ENCODE results near the gene SLC36A2.
"Not testable (repeated sequence)": the region's sequence is repeated elsewhere in the genome, so short reads cannot be mapped to it uniquely, and the experiment has no call there.

Gene SLC36A2

DNA sequence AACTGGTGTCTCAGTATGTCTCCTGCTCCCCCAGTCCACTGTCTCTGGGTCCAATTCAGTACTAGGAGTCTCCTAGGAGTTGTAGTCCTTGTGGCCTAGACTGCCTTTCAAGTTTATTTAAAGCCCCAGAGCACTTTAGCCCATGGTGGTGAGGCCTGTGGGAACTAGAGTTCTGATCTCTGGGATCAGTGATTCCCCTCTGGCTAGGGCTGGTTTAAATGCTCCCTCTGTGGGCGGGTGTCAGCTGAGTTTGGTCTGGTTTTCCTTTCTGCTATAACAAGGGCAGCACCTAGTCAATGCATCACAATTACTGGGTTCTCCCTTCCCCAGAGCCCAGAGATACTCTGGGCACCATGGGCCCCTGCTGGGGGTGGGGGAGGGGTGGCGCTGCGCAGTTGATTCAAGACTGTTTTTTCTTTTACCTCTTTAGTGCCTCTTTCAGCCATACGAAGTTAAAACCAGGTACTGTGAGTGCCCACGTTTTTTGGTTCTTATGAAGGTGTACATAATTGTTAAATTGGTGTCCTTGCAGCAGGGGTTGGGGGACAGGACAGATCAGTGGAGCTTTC, 34.5 kb downstream of the SLC36A2 start:
- peaks cover 2% of the 10 kb centered on the region for H3K4me1 Mint-ChIP-seq
- no peaks in the 10 kb centered on the region for H3K27me3 Mint-ChIP-seq
- peaks cover 1% of the 10 kb centered on the region for H3K36me3 Mint-ChIP-seq (ENCODE audit: low read depth)
- H3K9me3 Mint-ChIP-seq: peaks cover 9% of the 10 kb centered on the region
- ATAC-seq: no peak
- no peak for DNase-seq
- no peak overlapping the region for H3K4me3 Mint-ChIP-seq
- H3K27ac Mint-ChIP-seq: no peak overlapping the region

DNA sequence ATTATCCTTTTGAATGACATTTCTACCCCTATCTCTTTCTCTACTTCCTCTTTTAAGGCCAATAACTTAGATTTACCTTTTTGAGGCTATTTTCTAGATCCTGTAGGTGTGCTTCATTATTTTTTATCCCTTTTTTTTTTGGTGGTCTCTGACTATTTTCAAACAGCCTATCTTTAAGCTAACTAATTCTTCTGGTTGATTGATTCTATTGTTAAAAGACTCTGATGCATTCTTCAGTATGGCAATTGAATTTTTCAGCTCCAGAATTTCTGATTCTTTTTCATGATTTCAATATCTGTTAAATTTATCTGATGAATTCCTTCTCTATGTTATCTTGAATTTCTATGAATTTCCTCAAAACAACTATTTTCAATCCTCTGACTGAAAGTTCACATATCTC, 36.4 kb downstream of the SLC36A2 start:
- Mint-ChIP-seq H3K36me3 (ENCODE audit: low read depth) (peaks cover 1% of the 10 kb centered on the region), H3K9me3 (peaks cover 9% of the 10 kb centered on the region), H3K4me1 (peaks cover 2% of the 10 kb centered on the region), H3K4me3 (no peak overlapping the region), H3K27ac (no peak overlapping the region), H3K27me3 (no peaks in the 10 kb centered on the region)
- DNase-seq: no peak
- no peak for ATAC-seq

GRCh38 chr5:151309821-151310220, 37.5 kb downstream of the SLC36A2 start:
- H3K27ac Mint-ChIP-seq; H3K36me3 Mint-ChIP-seq (ENCODE audit: low read depth); H3K4me3 Mint-ChIP-seq; ATAC-seq; H3K9me3 Mint-ChIP-seq; H3K4me1 Mint-ChIP-seq; H3K27me3 Mint-ChIP-seq; DNase-seq: not testable (repeated sequence)

DNA sequence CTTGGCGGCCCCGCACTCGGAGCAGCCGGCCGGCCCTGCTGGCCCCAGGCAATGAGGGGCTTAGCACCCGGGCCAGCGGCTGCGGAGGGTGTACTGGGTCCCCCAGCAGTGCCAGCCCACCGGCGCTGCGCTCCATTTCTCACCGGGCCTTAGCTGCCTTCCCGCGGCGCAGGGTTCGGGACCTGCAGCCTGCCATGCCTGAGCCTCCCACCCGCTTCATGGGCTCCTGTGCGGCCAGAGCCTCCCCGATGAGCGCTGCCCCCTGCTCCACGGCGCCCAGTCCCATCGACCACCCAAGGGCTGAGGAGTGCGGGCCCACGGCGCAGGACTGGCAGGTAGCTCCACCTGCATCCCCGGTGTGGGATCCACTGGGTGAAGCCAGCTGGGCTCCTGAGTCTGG, 38.1 kb downstream of the SLC36A2 start:
- not testable (repeated sequence) for DNase-seq; H3K4me1 Mint-ChIP-seq; H3K27ac Mint-ChIP-seq; H3K4me3 Mint-ChIP-seq; ATAC-seq; H3K27me3 Mint-ChIP-seq; H3K9me3 Mint-ChIP-seq; H3K36me3 Mint-ChIP-seq (ENCODE audit: low read depth)

DNA sequence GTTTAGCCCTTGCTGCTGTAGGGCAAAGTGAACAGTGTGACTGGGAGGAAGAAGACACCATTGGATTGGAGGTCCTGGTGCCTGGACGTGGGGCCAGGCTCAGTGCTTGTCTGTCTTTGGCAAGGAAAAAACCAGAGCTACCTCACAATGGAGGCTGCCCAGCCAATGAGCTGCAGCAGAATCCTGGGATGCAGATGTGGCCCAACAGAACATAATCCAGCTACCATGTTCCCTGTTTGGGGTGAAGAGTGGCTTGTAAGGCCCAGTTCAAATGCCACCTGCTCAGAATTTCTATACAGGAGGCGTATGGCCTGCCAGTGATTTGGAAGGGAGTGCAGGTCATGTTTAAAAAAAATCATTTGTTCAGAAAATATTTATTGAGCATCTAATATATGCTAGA, 43.7 kb downstream of the SLC36A2 start, which contains the start of gene SLC36A3:
Gene SLC36A3 (minus strand): TSS at position 101 of the 400 bp plus-strand sequence. CDS start 412 bp downstream, outside the sequence.
- H3K27me3 Mint-ChIP-seq: peaks cover 6% of the 10 kb centered on the region
- ATAC-seq (no peak), DNase-seq (no peak)
- H3K36me3 Mint-ChIP-seq (ENCODE audit: low read depth): no peaks in the 10 kb centered on the region
- no peaks in the 10 kb centered on the region for H3K4me1 Mint-ChIP-seq
- H3K27ac Mint-ChIP-seq: no peak within 1 kb of the TSS
- H3K4me3 Mint-ChIP-seq: no peak within 1 kb of the TSS
- no peaks in the 10 kb centered on the region for H3K9me3 Mint-ChIP-seq

DNA sequence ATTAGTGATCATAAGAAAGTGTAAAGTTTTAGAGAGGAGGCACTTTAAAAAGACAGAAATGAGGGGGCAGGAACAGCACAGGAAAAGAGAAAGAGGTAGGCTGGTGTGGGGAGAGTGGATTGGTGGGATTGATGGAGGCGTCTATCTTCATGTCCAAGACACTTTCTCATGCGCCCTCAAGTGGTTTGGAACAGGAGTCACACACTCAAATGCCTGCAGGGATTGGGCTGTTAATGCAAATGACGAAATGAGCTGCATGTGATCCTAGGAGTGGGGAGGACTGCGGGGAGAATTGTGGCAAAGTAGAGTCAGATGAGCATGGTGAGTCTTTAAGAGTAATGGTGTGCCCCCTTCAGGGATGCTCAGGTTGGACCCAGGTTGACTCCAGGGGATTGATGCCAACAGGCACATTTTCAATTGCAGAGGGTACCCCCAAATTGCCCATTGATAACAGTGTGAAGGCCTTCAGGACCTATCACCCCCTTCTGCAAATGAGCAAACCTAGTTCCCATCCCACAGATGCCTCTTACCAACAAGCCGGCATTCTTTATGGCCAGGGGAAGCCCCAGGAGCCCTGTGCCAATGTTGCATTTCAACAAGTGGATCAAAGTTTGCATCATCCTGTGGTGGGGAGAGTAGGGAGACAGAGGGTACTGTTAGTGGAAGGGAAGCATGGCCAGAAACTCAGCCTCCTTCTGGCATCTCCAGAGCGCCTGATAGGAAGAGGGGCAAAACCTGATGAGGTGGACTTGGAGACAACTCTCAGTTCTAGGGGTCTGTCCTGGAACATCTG, 49.1 kb downstream of the SLC36A2 start:
- Mint-ChIP-seq H3K4me1 (no peaks in the 10 kb centered on the region), H3K27ac (no peak overlapping the region), H3K36me3 (ENCODE audit: low read depth) (no peaks in the 10 kb centered on the region), H3K27me3 (peaks cover 6% of the 10 kb centered on the region), H3K4me3 (no peak overlapping the region), H3K9me3 (no peaks in the 10 kb centered on the region)
- DNase-seq (no peak), ATAC-seq (no peak)

GRCh38 chr5:151296974-151297373, 50.4 kb downstream of the SLC36A2 start:
- no peak overlapping the region for H3K27ac Mint-ChIP-seq

DNA sequence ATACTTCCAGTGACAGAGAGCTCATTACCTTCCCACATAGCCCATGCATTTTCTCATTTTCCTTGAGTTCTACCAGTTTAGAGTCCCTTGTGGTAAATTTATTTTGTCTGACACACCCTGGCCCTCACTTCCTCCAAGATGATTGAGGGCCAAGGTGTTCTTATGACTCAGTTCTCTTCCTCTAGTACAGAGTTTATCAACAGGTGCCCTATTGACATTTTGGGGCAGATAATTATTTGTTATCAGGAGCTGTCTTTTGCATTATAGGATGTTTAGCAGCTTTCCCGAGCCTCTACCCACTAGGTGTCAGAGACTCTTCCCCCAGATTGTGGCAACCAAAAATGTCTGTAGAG, 50.9 kb downstream of the SLC36A2 start:
- ATAC-seq (no peak), DNase-seq (no peak)
- H3K4me3 Mint-ChIP-seq: no peak overlapping the region
- peaks cover 3% of the 10 kb centered on the region for H3K27me3 Mint-ChIP-seq
- no peaks in the 10 kb centered on the region for H3K9me3 Mint-ChIP-seq
- H3K27ac Mint-ChIP-seq: no peak overlapping the region
- no peaks in the 10 kb centered on the region for H3K36me3 Mint-ChIP-seq (ENCODE audit: low read depth)
- no peaks in the 10 kb centered on the region for H3K4me1 Mint-ChIP-seq

More at GRCh38 chr5:151296974-151297373, 50.4 kb downstream of the SLC36A2 start:
- ATAC-seq (no peak), DNase-seq (no peak)
- Mint-ChIP-seq H3K27me3 (peaks cover 5% of the 10 kb centered on the region), H3K36me3 (ENCODE audit: low read depth) (no peaks in the 10 kb centered on the region), H3K9me3 (no peaks in the 10 kb centered on the region), H3K4me1 (no peaks in the 10 kb centered on the region), H3K4me3 (no peak overlapping the region)

- ATAC-seq (no peak), DNase-seq (no peak)
- Mint-ChIP-seq H3K4me3 (no peak overlapping the region), H3K9me3 (no peaks in the 10 kb centered on the region), H3K4me1 (no peaks in the 10 kb centered on the region), H3K27me3 (no peaks in the 10 kb centered on the region), H3K36me3 (ENCODE audit: low read depth) (no peaks in the 10 kb centered on the region), H3K27ac (no peak overlapping the region)
Measured at GRCh38 chr5:151295791-151296477, 51.4 kb downstream of the SLC36A2 start.

- H3K27me3 Mint-ChIP-seq: no peaks in the 10 kb centered on the region
- no peaks in the 10 kb centered on the region for H3K9me3 Mint-ChIP-seq
- no peak overlapping the region for H3K27ac Mint-ChIP-seq
- ATAC-seq: no peak
- H3K4me3 Mint-ChIP-seq: no peak overlapping the region
- H3K4me1 Mint-ChIP-seq: no peaks in the 10 kb centered on the region
- no peak for DNase-seq
- H3K36me3 Mint-ChIP-seq (ENCODE audit: low read depth): no peaks in the 10 kb centered on the region
Measured at GRCh38 chr5:151295138-151295537, 52.2 kb downstream of the SLC36A2 start.

- ATAC-seq: no peak
- no peak for DNase-seq
- Mint-ChIP-seq H3K9me3 (no peaks in the 10 kb centered on the region), H3K36me3 (ENCODE audit: low read depth) (no peaks in the 10 kb centered on the region), H3K4me1 (no peaks in the 10 kb centered on the region), H3K27me3 (no peaks in the 10 kb centered on the region), H3K27ac (no peak overlapping the region), H3K4me3 (no peak overlapping the region)
Measured at GRCh38 chr5:151293624-151294023, 53.7 kb downstream of the SLC36A2 start.

- peaks cover under 1% of the 10 kb centered on the region for H3K27me3 Mint-ChIP-seq
- H3K4me3 Mint-ChIP-seq: no peak overlapping the region
- no peaks in the 10 kb centered on the region for H3K36me3 Mint-ChIP-seq (ENCODE audit: low read depth)
- H3K9me3 Mint-ChIP-seq: no peaks in the 10 kb centered on the region
- H3K4me1 Mint-ChIP-seq: no peaks in the 10 kb centered on the region
- peak; percentile 36 for ATAC-seq
- H3K27ac Mint-ChIP-seq: no peak overlapping the region
- DNase-seq: no peak
Measured at GRCh38 chr5:151288180-151288579, 59.2 kb downstream of the SLC36A2 start.

GRCh38 chr5:151286246-151286645, 61.1 kb downstream of the SLC36A2 start:
- peaks cover 2% of the 10 kb centered on the region for H3K27me3 Mint-ChIP-seq
- H3K27ac Mint-ChIP-seq: no peak overlapping the region
- no peaks in the 10 kb centered on the region for H3K9me3 Mint-ChIP-seq
- H3K36me3 Mint-ChIP-seq (ENCODE audit: low read depth): no peaks in the 10 kb centered on the region
- no peak for DNase-seq
- ATAC-seq: no peak
- no peak overlapping the region for H3K4me3 Mint-ChIP-seq
- no peaks in the 10 kb centered on the region for H3K4me1 Mint-ChIP-seq

DNA sequence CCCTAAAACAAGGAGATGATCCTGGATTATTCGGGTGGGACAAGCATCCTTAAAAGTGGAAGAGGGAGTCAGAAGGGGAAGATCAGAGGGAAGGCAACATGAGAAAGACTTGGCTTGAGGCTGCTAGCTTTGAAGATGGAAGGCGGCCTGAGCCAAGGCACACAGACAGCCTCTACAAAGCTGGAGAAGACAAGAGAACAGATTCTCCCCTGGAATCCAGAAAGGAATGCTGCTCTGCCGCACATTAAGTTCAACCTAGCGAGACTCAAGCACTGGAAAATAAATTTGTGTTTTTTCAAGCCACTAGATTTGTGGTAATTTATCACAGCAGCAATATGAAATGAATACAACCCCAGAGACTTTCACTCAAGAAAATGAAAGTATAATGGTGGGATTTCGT, 61.7 kb downstream of the SLC36A2 start:
- H3K4me1 Mint-ChIP-seq: no peaks in the 10 kb centered on the region
- ATAC-seq: no peak
- H3K4me3 Mint-ChIP-seq: no peak overlapping the region
- DNase-seq: no peak
- H3K36me3 Mint-ChIP-seq (ENCODE audit: low read depth): no peaks in the 10 kb centered on the region
- H3K9me3 Mint-ChIP-seq: no peaks in the 10 kb centered on the region
- no peak overlapping the region for H3K27ac Mint-ChIP-seq
- peaks cover 2% of the 10 kb centered on the region for H3K27me3 Mint-ChIP-seq

GRCh38 chr5:151284392-151284967, 62.9 kb downstream of the SLC36A2 start:
- ATAC-seq (no peak), DNase-seq (peak; percentile 22)
- H3K36me3 Mint-ChIP-seq (ENCODE audit: low read depth): no peaks in the 10 kb centered on the region
- H3K4me3 Mint-ChIP-seq: no peak overlapping the region
- no peak overlapping the region for H3K27ac Mint-ChIP-seq
- H3K9me3 Mint-ChIP-seq: no peaks in the 10 kb centered on the region
- peaks cover 2% of the 10 kb centered on the region for H3K27me3 Mint-ChIP-seq
- H3K4me1 Mint-ChIP-seq: no peaks in the 10 kb centered on the region
